HG02763 (cell line): ENCODE measurements around the gene ANKFY1.

Experiments used
- ATAC-seq: cut with Tn5 transposase; IDR thresholded peaks from one replicate; pipeline ENCODE4 v1.9.1; 2021; ENCODE audit warnings: mild to moderate bottlenecking, moderate library complexity; ENCODE audit not compliant: unreplicated experiment

Gene ANKFY1

DNA sequence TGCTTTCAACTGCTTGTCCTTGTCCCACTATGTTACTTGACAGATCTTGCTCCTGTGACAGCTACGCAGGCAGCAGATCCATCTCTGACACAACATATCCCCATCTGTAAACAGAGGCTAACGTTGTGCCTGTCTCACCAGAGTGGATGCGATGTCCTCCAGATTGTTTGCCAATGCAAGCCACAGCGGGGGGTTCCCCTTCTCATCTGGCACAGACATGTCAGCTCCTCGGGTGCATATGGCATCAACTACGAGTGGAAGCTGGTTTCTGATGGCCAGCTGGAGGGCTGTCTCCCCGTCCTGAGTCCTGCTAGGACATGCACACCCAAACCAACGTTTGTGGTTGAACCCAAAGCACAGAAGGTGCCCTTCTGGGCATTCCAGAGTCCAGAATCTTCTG is 81.7 kb downstream of the ANKFY1 start:
- no peak for ATAC-seq

DNA sequence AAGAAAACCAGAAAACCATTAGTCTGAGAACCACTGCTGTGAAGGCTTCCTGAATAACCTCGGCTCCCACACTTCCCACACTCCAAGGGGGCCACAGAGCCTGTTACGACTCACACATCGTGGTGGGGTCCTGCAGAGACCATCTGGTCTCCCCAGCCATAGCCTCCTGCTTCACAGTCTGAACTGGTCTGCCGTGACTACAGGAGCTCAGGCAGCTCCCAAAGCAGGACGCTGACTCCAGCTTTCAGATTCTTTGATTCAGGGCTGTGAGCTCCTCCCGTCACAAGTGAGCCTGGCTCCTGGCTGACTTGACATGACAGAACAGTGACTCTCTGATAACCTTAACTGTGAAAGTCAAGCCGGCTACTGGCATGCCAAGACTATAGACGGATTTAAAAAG is 83.0 kb downstream of the ANKFY1 start:
- ATAC-seq: no peak

DNA sequence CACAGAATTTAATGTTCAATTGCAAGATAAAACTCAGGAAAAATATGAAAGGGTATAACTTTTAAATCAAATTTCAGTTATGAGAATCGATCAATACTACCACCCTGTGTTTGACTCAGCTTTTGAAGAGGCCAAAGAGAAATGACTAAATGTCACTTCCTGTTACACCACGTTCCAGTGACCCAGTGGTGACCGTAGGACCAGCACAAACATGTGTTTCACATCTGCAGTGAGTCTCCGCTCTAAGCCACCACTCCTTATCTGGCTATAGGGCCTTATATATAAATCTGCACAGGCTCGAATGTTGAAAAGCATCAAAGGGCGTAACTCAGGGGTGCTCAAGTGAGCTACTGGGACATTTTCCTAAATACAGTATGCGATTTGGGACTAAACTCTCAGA is 84.7 kb downstream of the ANKFY1 start:
- no peak for ATAC-seq

DNA sequence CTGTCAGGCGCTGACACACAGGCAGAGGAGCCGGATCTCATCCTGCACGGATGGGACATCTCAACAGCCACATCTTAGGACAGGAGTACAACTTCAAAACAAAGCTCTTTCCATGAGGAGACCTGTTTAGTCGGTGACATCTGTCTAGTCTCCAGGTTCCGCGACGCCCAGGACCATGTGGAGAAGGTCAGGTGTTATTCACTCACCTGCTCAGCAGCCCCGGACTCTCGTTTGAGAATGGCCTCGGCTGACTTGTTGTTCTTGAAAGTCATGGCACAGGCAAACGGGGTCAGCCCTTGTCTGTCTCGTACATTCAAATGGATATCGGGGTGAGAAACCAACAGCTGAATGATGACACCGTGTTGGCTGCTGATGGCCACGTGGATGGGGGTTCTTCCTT is 85.1 kb downstream of the ANKFY1 start:
- no peak for ATAC-seq

DNA sequence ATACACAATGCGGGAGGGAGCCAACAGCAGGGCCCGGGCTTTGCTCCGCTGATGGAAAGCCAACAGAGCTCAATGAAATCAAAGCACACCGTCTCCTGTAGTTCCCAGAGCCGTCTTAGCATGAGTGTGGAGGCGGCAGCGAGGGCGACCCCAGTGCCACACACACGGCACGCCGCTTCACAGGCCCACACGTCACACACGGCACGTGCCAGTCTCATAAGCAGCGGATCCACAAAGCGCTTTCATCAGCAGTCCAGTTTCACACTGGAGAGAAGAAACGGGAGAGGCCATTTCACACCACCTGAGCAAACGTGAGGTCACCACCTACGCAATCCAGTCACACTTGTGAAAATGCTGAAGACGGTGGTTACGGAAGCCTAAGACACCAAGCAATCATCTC is 86.0 kb downstream of the ANKFY1 start:
- ATAC-seq: no peak

DNA sequence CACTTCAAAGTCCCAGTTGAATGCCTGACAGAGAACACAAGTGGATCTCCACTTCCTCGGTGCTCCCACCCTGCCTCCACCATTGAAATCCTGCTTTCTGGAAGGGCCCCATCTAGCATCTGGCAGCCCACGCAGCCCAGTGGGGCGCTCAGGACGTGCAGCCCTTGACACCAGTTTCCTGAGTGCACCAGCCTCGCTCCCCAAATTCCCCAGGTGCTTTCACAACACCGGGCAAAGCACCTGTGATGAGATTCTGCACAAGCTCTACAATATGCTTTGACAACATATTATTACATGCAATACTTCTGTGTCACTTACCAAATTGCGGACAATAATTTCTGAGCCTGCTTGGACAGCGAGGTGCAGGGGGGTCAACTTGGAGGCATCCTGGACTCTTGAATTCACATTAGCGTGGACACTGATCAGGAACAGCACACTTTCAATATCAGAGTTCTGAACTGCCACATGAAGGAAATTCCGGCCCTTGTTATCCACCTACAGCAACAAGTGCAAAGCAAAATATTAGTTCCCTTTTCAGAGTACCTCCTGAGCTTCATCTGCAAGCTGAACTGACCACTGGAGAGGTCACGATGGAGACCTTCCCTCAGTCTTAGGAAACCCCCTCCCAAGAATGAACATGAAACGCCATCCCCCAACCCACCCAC is 86.8 kb downstream of the ANKFY1 start:
- no peak for ATAC-seq

DNA sequence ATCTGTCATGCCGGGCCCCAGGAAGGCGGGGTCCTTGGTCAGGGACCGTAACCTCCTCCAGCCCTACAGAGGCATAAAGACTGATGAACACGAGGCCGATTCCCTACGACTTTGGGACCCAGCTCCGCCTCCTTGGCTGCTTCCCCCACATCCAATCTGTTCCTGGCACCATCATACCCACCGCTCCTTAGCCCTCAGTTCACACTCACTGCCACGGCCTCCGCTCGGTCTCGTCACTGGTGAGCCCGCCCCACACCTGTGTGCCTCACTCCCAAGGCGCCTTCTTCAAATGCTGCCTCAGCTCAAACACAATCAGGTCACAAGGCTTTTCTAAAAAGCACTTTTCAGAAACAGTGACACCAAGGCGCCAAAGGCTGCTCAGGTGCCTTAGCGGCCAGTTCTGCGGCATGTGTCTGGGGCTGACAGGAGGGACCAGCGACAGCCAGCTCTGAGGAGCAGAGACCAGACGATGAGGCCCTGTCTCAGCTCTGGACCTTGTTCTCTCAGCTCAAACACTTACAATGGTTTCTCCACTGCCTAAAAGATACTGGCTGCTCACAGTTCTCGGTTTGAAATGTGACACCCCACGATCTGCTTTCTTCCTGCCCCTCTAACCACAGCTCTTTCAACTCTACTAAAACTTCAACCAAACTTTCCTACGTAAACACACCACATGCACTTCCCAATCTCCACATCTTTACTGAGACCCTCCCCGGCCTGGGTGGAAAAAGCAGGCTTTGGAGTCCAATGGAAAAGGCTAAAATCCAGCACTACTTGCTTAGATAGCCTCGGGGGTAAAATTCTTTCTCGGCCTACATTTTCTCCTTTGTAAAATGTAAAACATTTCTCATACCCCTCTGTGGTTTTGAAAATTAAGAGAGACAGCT is 87.6 kb downstream of the ANKFY1 start:
- ATAC-seq: no peak

DNA sequence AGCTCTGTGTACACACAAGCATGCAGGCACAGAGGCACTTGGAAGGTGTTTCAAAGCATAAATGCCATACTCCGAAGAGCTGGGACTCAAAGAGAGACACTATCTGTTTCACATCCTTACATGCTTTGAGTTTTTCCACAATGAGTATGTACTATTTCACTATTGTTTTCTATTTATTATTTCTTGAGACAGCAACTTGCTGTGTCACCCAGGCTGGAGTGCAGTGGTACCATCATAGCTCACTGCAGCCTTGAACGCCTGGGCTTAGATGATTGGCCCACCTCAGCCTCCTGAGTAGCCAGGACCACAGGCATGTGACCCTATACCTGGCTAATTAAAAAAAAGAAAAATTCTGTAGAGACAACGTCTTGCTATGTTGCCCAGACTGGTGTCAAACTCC is 89.2 kb downstream of the ANKFY1 start:
- ATAC-seq: no peak

DNA sequence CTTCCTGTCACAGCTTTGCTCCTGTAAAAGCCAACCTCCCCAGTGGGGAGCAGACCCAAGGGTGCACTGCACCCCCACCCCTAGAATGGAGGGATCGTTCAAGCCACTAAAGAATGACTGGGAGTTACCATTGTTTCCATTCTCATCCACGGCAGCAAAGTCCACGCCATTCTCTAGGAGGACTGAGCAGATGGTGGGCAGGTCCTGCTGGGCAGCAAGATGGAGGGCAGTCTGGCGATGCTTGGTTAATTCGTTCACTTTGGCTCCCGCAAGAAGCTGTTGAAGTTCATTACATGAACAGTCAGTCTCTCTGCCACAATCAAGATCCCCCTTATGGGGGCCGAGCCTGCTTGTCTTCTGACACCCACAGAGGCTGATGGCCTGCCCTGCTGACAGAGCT is 90.0 kb downstream of the ANKFY1 start:
- no peak for ATAC-seq

DNA sequence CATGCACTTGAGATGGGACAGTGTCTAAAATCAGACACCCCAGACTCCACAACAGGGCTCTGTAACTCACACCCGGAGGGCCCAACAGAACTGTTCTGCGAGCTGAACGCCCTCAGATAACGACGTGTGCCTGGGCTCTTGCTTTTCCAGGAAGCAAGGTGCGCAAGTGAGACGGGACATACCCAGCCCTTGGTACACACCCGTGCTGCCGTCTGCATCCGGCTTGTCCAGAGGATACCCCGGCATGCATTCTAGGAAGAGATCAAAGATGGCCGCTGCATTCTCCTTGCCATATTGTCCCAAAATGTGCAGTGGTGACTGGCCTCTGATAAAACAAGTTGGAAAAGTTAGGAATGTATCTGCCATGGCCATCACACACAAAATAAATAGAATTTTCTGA is 91.4 kb downstream of the ANKFY1 start:
- no peak for ATAC-seq

DNA sequence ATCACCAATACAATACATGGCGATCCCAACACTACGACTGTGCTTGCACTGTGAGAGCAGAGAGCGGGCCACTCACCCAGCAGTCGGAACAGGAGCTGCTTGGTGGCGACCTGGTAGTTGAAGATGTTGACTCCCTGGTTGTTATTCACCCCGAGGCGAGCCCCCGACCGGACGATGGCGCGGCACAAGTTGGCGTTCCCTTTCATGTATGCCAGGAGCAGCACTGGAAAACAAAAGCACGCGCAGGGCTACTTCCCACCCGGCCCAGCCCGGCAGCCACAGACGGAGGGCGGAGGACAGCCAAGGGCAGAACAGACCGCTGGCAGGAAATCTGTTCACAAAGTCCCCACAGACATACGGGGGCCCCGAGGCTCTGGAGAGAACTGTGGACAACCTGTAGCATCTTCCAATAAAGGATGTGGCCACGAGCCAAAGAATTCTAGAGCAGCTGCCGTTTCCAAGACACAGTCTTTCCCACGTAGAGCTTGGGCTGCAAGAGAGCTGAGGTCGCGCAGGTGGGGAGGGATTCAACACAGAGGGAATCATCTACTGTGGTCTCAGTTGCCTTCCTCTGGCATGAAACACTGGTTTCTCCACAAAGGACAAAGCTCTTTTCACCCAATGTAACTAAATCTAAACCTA is 93.0 kb downstream of the ANKFY1 start:
- ATAC-seq: no peak

DNA sequence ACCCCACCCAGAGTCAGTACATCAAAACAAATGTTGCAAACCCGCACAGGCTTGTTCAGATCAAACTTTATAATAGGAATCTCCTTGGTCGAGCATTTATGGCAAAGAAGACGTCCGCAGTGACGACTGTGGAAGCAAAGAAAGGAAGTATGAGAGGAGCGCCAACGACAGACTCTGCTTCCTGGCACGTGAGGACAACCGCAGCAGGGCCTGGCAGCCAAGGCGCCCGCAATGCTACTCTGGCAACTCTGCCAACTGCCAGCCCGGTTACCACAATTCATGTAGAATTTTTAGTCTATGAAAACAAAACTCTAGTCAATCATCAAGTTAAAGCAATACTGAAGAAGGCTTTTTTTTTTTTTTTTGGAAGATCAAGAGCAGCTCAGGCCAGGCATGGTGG is 96.0 kb downstream of the ANKFY1 start:
- no peak for ATAC-seq

DNA sequence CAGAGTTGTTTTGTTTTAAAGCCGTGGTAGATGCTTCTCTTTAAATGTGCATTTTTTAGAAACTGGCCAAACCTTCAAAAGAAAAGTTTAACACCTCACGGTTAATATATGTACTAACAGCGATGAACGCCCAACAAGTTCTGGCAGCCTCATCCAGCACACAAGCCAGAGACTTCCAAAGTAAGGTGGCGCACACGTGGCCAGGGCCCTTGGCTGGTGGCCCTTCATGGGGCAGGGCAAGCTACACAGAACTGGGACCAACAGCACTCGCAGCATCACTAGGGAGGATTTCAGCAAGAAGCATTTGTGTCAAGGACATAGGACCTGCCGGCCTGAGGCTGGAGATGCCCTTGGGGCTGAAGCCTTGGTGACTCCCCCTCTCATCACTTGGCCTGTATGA is 97.4 kb downstream of the ANKFY1 start:
- ATAC-seq: no peak

DNA sequence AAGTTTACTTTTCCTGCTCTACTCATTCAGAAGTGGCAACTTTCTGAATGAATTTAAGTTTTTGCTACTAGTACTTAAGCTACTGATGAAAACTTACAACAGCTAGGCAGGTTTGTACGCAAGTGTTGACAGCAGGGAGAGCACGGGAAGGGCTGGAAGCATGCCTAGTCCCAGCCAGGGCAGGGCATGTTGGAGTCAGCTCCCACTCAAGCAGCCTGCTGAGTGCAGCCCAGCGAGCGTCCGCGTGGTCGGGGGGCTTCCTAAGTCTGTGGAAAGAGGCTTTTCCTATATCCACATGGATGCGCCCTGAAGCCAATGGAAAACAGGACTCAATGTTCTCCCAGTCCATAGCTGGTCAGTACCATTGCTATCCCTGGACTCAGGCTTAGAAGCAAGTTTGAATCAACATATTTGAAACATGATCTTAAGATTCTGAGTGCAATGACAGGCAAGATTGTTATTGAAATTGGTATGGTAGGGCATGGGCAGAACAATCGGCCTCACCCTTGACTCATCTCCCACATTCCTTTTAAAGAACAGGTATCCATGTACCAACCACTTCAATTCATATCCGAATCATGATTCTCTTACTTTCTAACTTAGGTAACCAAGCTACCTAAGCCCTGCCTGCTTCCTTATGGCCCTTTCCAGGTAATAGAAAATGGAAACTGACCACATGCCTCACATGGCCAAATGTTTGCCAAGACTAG is 98.3 kb downstream of the ANKFY1 start:
- ATAC-seq: no peak

DNA sequence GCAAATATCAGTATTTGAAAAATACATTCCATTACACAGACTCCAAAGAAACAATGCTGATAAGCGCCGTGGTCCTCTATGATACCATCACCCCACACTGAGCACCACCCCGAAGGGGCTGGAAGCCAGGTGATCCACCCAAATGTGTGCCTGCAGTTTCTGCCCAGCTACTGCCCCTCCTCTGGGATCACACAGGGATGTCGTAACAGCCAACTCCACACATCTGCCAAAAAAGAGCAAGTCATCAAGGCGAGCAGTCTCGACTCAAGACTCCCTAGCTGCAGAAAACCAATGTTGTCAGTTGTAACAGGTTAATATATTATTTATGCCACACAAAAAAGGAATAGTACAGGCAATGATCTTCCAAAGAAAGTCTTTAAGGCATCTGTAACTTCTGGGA is 99.8 kb downstream of the ANKFY1 start:
- ATAC-seq: no peak

DNA sequence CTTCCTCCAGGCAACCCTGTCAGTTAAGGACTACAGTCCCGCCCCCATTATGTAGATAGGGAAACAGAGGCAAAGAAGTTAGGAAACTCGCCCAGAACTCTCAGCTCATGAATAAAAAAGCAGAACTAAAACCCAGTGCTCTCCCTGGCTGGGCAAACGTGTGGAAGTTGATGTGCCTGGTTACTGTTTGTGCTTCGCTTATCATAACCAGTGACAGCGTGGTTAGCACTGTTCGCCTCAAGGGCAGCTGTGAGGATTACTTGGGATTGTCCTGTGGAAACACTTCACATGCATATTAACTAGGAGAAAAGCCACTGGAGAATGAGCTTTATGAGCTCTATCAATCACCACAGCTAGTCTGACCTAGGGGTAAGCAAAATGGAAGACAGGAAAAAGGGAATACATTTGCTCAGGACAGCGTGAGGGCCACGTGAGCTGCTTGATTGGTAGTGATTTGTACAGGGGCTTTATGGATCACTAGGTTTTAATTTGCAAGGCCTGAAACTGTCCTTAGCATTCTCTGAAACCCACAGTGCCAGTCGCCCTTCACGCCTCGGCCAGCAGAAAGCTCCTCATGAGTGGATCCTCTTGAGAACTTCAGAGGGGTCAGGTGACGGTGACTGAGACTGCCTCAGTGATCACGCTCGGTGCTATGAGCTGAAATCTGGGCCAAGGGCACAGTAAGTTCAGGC is 100.9 kb downstream of the ANKFY1 start:
- no peak for ATAC-seq

DNA sequence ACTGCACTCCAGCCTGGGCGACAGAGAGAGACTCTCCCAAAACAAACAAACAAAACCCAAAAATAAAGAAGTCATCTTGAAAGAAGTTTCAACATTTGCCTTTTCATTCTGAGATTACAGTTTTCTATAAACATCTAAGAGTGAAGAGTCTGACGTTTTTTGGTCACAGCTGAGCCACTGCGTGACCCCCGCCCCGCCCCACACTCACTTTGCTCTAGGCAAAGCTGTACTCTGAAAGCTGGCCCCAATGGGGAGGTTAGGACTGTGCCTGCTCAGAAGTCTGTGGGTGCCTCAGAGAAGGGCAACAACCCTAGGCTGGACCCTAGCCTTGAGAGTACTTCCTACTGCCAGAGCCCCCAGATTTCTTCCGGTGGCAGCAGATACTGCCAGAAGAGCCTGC is 101.5 kb downstream of the ANKFY1 start:
- no peak for ATAC-seq

DNA sequence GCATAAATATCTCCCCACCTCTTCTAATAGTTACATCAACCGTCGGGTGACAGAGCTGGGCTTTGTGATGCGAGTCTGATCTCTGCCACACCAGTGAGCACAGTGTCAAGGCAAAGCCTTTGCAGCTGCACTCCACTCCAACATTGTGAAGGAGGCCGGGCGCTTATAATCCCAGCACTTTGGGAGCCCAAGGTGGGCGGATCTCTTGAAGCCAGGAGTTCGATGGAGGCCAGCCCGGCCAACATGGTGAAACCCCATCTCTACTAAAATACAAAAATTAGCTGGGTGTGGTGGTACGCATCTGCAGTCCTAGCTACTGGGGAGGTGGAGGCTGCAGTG is 101.8 kb downstream of the ANKFY1 start:
- ATAC-seq: no peak

DNA sequence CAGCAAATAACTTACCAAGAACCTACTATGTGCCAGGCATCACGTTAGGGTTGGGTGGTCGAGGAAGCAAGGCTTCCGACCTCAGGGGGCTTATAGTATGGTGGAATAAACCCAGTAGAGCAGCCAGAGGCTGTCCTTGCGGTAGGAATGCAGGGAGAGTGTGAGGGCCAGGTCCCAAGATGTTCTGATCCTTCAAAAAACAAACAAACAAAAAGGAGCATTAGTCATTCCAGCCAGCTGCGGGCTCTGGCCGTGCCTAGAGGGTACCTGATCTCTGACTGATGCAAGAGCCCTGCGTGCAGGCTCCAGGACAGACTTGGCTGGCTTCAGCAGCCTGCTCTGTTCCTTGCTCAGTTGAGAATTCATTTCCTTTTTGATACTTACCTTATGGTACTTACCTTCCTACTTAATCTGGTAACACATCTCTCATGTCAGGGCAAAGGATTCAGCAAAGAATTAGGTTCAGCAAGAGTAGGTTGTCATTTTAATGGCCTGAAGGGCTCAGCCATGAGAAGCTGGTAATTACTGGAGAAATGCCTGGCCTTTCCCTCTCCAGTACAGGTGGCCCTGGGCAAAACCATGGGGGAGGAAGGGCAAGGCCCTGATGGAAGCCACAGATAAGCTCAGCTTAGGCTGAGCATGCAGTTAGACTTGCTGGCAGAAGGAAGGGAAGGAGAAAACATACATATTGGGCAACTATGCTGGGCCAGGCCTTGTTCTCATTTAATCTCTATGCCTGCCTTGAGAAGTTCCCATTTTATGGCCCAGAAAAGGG is 102.4 kb downstream of the ANKFY1 start:
- no peak for ATAC-seq

DNA sequence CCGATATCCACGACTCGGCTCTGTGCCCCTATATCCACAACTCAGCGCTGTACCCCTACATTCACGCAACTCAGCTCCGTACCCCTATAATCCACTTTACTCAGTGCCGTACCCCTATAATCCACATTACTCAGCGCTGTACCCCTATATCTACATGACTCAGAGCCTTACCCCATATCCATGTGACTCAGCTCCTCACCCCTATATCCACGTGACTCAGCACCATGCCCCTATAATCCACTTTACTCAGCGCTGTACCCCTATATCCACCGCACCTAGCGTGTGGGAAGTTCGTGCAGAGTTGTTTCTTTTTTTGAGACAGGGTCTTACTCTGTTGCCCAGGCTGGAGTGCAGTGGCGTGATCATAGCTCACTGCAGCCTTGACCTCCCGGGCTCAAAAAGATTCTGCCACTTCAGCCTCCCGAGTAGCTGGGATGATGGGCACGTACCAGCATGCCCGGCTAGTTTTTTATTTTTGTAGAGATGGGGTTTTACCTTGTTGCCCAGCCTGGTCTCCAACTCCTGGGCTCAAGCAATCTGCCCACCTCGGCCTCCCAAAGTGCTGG is 103.4 kb downstream of the ANKFY1 start:
- ATAC-seq: no peak
